ENCODE data around the gene SLX9. TPM values are rescaled to one million over a fixed set of nuclear protein-coding genes. Genes with fewer than 3 reads are reported as not detected.

SLX9 gene
- total RNA-seq, 1 experiment from 2014 or later: 80.1 TPM

DNA sequence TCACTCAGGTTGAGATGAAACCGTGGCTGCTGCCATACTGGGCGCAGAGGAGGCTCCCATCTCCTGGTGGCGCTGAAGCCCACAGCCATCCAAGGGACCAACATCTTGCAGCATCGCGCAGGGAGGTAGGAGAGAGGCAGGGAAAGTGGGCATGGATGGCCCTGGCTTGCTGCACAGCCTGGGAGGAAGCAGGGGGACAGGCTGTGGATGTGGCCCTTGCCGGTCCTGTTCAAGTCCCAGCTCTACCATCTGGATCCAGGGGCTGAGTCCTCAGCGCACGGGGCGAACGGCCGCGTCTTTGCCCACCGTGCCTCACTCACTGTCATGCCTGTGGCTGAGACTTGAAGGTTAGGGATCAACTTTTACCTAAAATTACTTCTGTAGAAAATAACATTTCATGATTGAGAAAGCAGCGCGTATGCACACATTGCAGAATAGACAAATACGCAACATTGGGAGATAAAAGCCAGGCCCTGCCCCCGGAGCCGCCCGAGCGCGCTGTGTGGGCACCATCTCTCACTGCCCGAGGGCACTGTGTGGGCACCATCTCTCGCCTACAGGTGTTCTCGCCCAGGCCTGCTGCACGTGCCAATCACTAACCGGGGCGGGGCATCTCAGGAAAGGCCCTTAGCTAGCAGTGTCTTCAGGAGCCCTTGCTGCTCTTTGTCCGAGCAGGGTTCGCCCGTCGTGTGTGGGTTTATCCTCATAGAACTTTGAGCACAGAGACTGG, 11.5 kb downstream of the SLX9 start:
- no peak overlapping the region for H3K27ac ChIP-seq (ENCODE audit: low read length)
- intact Hi-C loops (cut with micrococcal nuclease): no loop called here
- ChIA-PET POLR2A (ENCODE audit: unreplicated experiment) (no interaction called here), CTCF (no interaction called here)
- no peaks in the 10 kb centered on the region for H3K9me2 ChIP-seq (replicated peaks; ENCODE audit: low read length)
- H3K9me3 ChIP-seq (ENCODE audit: low read length): no peaks in the 10 kb centered on the region
- peaks cover 42% of the 10 kb centered on the region for H4K20me1 ChIP-seq (ENCODE audit: low read length)
- H3K27me3 ChIP-seq (ENCODE audit: low read length): no peaks in the 10 kb centered on the region
- H3F3A ChIP-seq (ENCODE audit: low read length, unreplicated experiment): no peaks in the 10 kb centered on the region
- H2AFZ ChIP-seq (ENCODE audit: low read length): no peak overlapping the region
- H3K4me2 ChIP-seq (ENCODE audit: low read length): no peak overlapping the region
- H3K36me3 ChIP-seq (ENCODE audit: low read depth, low read length): peaks cover 10% of the 10 kb centered on the region
- H3K4me1 ChIP-seq (ENCODE audit: insufficient read depth, low read length): peaks cover 10% of the 10 kb centered on the region; the same call in 1 of the 2 replicates
- TF ChIP-seq, protein P1, sequence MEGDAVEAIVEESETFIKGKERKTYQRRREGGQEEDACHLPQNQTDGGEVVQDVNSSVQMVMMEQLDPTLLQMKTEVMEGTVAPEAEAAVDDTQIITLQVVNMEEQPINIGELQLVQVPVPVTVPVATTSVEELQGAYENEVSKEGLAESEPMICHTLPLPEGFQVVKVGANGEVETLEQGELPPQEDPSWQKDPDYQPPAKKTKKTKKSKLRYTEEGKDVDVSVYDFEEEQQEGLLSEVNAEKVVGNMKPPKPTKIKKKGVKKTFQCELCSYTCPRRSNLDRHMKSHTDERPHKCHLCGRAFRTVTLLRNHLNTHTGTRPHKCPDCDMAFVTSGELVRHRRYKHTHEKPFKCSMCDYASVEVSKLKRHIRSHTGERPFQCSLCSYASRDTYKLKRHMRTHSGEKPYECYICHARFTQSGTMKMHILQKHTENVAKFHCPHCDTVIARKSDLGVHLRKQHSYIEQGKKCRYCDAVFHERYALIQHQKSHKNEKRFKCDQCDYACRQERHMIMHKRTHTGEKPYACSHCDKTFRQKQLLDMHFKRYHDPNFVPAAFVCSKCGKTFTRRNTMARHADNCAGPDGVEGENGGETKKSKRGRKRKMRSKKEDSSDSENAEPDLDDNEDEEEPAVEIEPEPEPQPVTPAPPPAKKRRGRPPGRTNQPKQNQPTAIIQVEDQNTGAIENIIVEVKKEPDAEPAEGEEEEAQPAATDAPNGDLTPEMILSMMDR (conservative IDR thresholded peaks at IDR 0.05; ENCODE audit: low read depth, low read length): no peak
- TF ChIP-seq EZH2 (IDR thresholded peaks at IDR 0.05; ENCODE audit: low read length, unreplicated experiment) (no peak), EZH2phosphoT487 (IDR thresholded peaks at IDR 0.05; ENCODE audit: borderline replicate concordance, low read length) (no peak)
- H3K4me3 ChIP-seq (ENCODE audit: low read length): no peak overlapping the region
- H3K79me2 ChIP-seq (ENCODE audit: low read length): peaks cover 99% of the 10 kb centered on the region
- no peak overlapping the region for H3K9ac ChIP-seq (ENCODE audit: low read length)
- no peak for ATAC-seq
- BruUV-seq (replicated peaks): no TSS peak
- DNase-seq: no peak

DNA sequence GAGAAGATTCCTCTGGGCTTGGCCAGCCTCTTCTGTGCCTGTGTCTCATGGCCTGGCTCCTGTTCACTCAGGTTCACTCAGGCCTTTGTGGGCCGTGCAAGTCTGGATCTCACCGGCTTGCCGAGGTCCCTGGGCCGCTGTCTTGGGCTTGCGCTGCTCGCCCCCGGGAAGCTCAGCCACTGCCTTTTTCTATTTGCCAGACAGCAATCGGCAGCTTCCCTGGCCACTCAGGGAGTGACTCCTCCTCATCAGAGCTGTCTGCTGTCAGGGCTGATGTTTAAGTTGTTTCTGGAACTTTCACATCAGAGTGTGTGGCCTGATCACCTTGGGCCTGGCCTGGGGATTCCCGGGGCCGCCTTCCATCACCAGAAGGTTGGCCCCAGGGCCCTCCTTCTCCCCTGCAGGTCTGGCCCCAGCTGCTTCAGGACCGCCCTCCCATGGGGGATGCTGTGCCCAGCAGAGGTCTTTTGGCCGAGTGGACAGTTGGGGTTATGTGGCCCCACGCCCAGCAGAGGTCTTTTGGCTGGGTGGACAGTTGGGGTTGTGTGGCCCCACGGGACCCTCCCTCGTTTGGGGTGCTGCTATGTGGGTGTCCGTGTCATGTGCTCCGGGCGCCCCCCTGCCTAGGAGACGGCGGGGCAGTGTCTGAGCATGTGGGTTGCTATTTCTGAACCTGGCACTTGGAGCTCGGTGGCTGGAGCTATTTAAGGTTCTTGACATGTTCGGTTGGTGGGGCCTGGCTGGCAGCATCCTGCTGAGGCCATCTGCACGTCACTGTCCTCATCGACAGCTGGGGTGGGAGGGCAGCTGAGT, 12.5 kb downstream of the SLX9 start:
- H3F3A ChIP-seq (ENCODE audit: low read length, unreplicated experiment): no peaks in the 10 kb centered on the region
- H3K27ac ChIP-seq (ENCODE audit: low read length): no peak overlapping the region
- BruUV-seq (replicated peaks): no TSS peak
- no peaks in the 10 kb centered on the region for H3K9me2 ChIP-seq (replicated peaks; ENCODE audit: low read length)
- no peaks in the 10 kb centered on the region for H3K27me3 ChIP-seq (ENCODE audit: low read length)
- TF ChIP-seq, protein P1 (conservative IDR thresholded peaks at IDR 0.05; ENCODE audit: low read depth, low read length): no peak
- TF ChIP-seq EZH2phosphoT487 (IDR thresholded peaks at IDR 0.05; ENCODE audit: borderline replicate concordance, low read length) (no peak), EZH2 (IDR thresholded peaks at IDR 0.05; ENCODE audit: low read length, unreplicated experiment) (no peak)
- no peak overlapping the region for H2AFZ ChIP-seq (ENCODE audit: low read length)
- H4K20me1 ChIP-seq (ENCODE audit: low read length): peaks cover 35% of the 10 kb centered on the region
- H3K79me2 ChIP-seq (ENCODE audit: low read length): peaks cover 99% of the 10 kb centered on the region
- H3K9ac ChIP-seq (ENCODE audit: low read length): no peak overlapping the region
- H3K9me3 ChIP-seq (ENCODE audit: low read length): no peaks in the 10 kb centered on the region
- no peak overlapping the region for H3K4me3 ChIP-seq (ENCODE audit: low read length)
- ChIA-PET POLR2A (ENCODE audit: unreplicated experiment) (no interaction called here), CTCF (no interaction called here)
- ATAC-seq (no peak), DNase-seq (no peak)
- intact Hi-C loops (cut with micrococcal nuclease): no loop called here
- H3K36me3 ChIP-seq (ENCODE audit: low read depth, low read length): peaks cover 10% of the 10 kb centered on the region
- H3K4me1 ChIP-seq (ENCODE audit: insufficient read depth, low read length): peaks cover under 1% of the 10 kb centered on the region; the same call in 1 of the 2 replicates
- no peak overlapping the region for H3K4me2 ChIP-seq (ENCODE audit: low read length)
